H9 (cell line): ENCODE results near the gene PSMD7. TPM values are rescaled to one million over a fixed set of nuclear protein-coding genes. Genes with fewer than 3 reads are reported as not detected.

Experiments
- DNase-seq: peaks from one replicate; pipeline ENCODE4 v3.0.0-alpha.2; 2017
- H2AFZ ChIP-seq: one replicate; pipeline ENCODE4 v1.6.1; 2013; ENCODE audit warnings: mild to moderate bottlenecking, low read length, control low read depth, moderate library complexity
- H2AK5ac ChIP-seq: 2 replicates; pipeline ENCODE4 v1.6.1; 2013; ENCODE audit warnings: low read length, control low read depth, mixed read lengths; ENCODE audit not compliant: insufficient read length
- H2BK120ac ChIP-seq: one replicate; pipeline ENCODE4 v1.6.1; 2013; ENCODE audit warnings: low read depth, mild to moderate bottlenecking, low read length, control low read depth, inconsistent platforms; ENCODE audit not compliant: poor library complexity, severe bottlenecking
- H2BK12ac ChIP-seq: 2 replicates; pipeline ENCODE4 v1.6.1; 2013; ENCODE audit warnings: low read length, control low read depth, mixed read lengths, low read depth; ENCODE audit not compliant: insufficient read length
- H2BK15ac ChIP-seq: 2 replicates; pipeline ENCODE4 v1.6.1; 2013; ENCODE audit warnings: low read depth, low read length, control low read depth
- H2BK20ac ChIP-seq: one replicate; pipeline ENCODE4 v1.6.1; 2013; ENCODE audit warnings: low read depth, mild to moderate bottlenecking, low read length, control low read depth, inconsistent platforms; ENCODE audit not compliant: poor library complexity, severe bottlenecking
- H2BK5ac ChIP-seq: 2 replicates; pipeline ENCODE4 v1.6.1; 2013; ENCODE audit warnings: low read length, control low read depth, mixed read lengths; ENCODE audit not compliant: insufficient read length
- H3K14ac ChIP-seq: 2 replicates; pipeline ENCODE4 v1.6.1; 2013; ENCODE audit warnings: low read length, control low read depth; ENCODE audit not compliant: insufficient read depth
- H3K18ac ChIP-seq: 2 replicates; pipeline ENCODE4 v1.6.1; 2013; ENCODE audit warnings: low read depth, mild to moderate bottlenecking, mixed read lengths, low read length, control low read depth; ENCODE audit not compliant: insufficient read length
- H3K23ac ChIP-seq: 2 replicates; pipeline ENCODE4 v1.6.1; 2013; ENCODE audit warnings: low read length, control low read depth, mixed read lengths, low read depth; ENCODE audit not compliant: insufficient read length
- H3K23me2 ChIP-seq: 2 replicates; pipeline ENCODE4 v1.6.1; 2013; ENCODE audit warnings: low read depth, mild to moderate bottlenecking, mixed read lengths, low read length, control low read depth; ENCODE audit not compliant: insufficient read length, poor library complexity, severe bottlenecking
- H3K27ac ChIP-seq: 2 replicates; pipeline ENCODE4 v1.5.1; 2013; ENCODE audit warnings: low read length, control low read depth, mixed read lengths, low read depth; ENCODE audit not compliant: insufficient read length
- H3K27me3 ChIP-seq: 2 replicates; pipeline ENCODE4 v1.6.1; 2013; ENCODE audit warnings: low read length, control low read depth, inconsistent platforms; ENCODE audit not compliant: insufficient read depth
- H3K4ac ChIP-seq: 2 replicates; pipeline ENCODE4 v1.6.1; 2013; ENCODE audit warnings: low read depth, mild to moderate bottlenecking, control low read depth, inconsistent platforms, low read length, moderate library complexity
- H3K4me1 ChIP-seq: 2 replicates; pipeline ENCODE4 v1.6.1; 2013; ENCODE audit warnings: low read length, control low read depth, inconsistent platforms; ENCODE audit not compliant: insufficient read depth
- H3K4me2 ChIP-seq: 2 replicates; pipeline ENCODE4 v1.6.1; 2013; ENCODE audit warnings: low read length, control low read depth, mixed read lengths; ENCODE audit not compliant: insufficient read length, insufficient read depth
- H3K56ac ChIP-seq: 2 replicates; pipeline ENCODE4 v1.6.1; 2013; ENCODE audit warnings: low read depth, mild to moderate bottlenecking, mixed read lengths, low read length, control low read depth; ENCODE audit not compliant: insufficient read length
- H3K79me1 ChIP-seq: 2 replicates; pipeline ENCODE4 v1.6.1; 2013; ENCODE audit warnings: low read depth, mild to moderate bottlenecking, moderate library complexity, low read length, control low read depth, inconsistent platforms; ENCODE audit not compliant: insufficient read depth, poor library complexity, severe bottlenecking
- H3K79me2 ChIP-seq: 2 replicates; pipeline ENCODE4 v1.6.1; 2013; ENCODE audit warnings: low read length, control low read depth, inconsistent platforms; ENCODE audit not compliant: insufficient read depth
- H3K9ac ChIP-seq: 2 replicates; pipeline ENCODE4 v1.6.1; 2013; ENCODE audit warnings: low read length, control low read depth, mixed read lengths; ENCODE audit not compliant: insufficient read length; ENCODE audit errors: extremely low read depth
- H3K9me3 ChIP-seq: one replicate; pipeline ENCODE4 v1.6.1; 2013; ENCODE audit warnings: low read depth, low read length, inconsistent platforms; ENCODE audit not compliant: control insufficient read depth
- H3T11ph ChIP-seq: one replicate; pipeline ENCODE4 v1.6.1; 2013; ENCODE audit warnings: mild to moderate bottlenecking, low read length, control low read depth, inconsistent platforms
- H4K20me1 ChIP-seq: one replicate; pipeline ENCODE4 v1.6.1; 2013; ENCODE audit not compliant: control insufficient read depth, insufficient read length, insufficient read depth
- H4K5ac ChIP-seq: 2 replicates; pipeline ENCODE4 v1.6.1; 2013; ENCODE audit warnings: low read depth, mild to moderate bottlenecking, mixed read lengths, low read length, control low read depth; ENCODE audit not compliant: insufficient read length
- H4K8ac ChIP-seq: replicated peaks from 2 replicates; pipeline ENCODE4 v1.6.1; 2013; ENCODE audit warnings: low read length, control low read depth, mixed read lengths, low read depth; ENCODE audit not compliant: insufficient read length
- H4K91ac ChIP-seq: 2 replicates; pipeline ENCODE4 v1.6.1; 2013; ENCODE audit warnings: low read depth, mild to moderate bottlenecking, moderate library complexity, mixed read lengths, low read length, control low read depth; ENCODE audit not compliant: insufficient read length
- H3K27ac Mint-ChIP-seq, 3 experiments: 2 replicates in 2 of 3; 3 replicates in 1 of 3; pipeline ENCODE4 v1.8.0; 2020 to 2021; ENCODE audit warnings: mixed read lengths in 3 of 3, mild to moderate bottlenecking in 1 of 3, moderate library complexity in 1 of 3
- H3K27me3 Mint-ChIP-seq: 2 replicates; pipeline ENCODE4 v1.8.0; 2021; ENCODE audit warnings: low read depth, mild to moderate bottlenecking, moderate library complexity, mixed read lengths
- H3K36me3 Mint-ChIP-seq, 3 experiments: 2 replicates in 2 of 3; 3 replicates in 1 of 3; pipeline ENCODE4 v1.8.0; 2020 to 2021; ENCODE audit warnings: low read depth in 3 of 3, mixed read lengths in 3 of 3; ENCODE audit not compliant: insufficient read depth in 1 of 3
- H3K4me1 Mint-ChIP-seq, 2 experiments: 2 replicates each; pipeline ENCODE4 v1.8.0; 2020; ENCODE audit warnings: mixed read lengths in 2 of 2
- H3K4me3 Mint-ChIP-seq, 2 experiments: 2 replicates in 1 of 2; 3 replicates in 1 of 2; pipeline ENCODE4 v1.8.0; 2020 to 2021; ENCODE audit warnings: mild to moderate bottlenecking in 2 of 2, mixed read lengths in 2 of 2, moderate library complexity in 1 of 2
- H3K9me3 Mint-ChIP-seq, 2 experiments: 2 replicates in 1 of 2; 3 replicates in 1 of 2; pipeline ENCODE4 v1.8.0; 2020; ENCODE audit warnings: mild to moderate bottlenecking in 2 of 2, mixed read lengths in 2 of 2, moderate library complexity in 1 of 2
- WGBS: extraction: QIAGEN DNeasy Blood & Tissue Kit; methylation state at CpG from one replicate; pipeline ENCODE4 v1.1.7; 2013; ENCODE audit warnings: missing lambda C conversion rate, low lambda C conversion rate, mixed read lengths; ENCODE audit not compliant: insufficient read length; ENCODE audit errors: extremely low coverage; 5-methylcytosine and 5-hydroxymethylcytosine counted together
- total RNA-seq: library from RNA; stranded (reverse); gene quantifications from 2 replicates; pipeline ENCODE4 v1.2.1, GENCODE V29; 2021
- TF ChIP-seq, protein P1 (sequence below): fragments of 200-600 bp; sonication (generic); conservative IDR thresholded peaks from 3 replicates; pipeline ENCODE4 v1.8.0; 2021; ENCODE audit warnings: antibody characterized with exemption, mild to moderate bottlenecking

PSMD7 gene
- total RNA-seq, 1 experiment from 2014 or later, result 140 TPM

DNA sequence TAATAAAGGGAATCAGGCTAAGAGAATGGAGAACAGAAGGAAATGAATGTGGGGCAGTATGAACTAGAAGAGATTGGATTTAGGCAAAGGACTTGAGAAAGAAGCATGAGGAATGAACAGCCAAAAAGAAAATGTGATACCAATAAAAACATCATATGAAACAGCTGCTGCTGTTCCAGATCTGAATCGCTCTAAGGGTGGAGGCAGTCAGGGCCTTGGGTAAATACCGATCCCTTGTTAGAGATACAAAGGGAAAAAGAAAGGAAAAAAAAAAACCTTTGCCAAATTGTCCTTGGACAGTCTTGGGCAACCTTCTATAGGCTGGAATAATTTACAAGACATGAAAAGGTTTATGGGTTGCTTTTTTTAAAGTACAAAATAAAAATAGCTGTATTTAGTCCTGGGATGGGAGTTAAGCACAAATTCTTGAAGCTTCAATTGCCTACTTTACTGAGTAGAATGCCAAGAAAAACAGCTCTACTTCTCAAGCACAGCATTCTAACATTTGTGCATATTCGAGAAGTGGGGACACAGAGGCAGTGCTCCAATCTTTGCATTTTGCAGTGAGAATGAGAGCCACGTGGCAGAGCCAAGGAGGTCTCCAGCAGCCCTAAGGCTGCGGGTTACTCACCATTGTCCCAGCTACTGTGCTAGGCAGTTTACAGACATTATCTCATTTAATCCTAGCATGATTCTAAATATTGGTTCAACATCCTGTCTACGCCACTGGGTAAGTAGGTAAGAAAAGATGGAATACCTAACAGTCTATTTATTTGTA lies 43.3 kb upstream of the PSMD7 start:
- no peak overlapping the region for H3K27ac Mint-ChIP-seq

More for the DNA sequence above, 43.3 kb upstream of the PSMD7 start:
- Histone ChIP-seq H3K23me2 (no peaks in the 10 kb centered on the region), H3K4me1 (peaks cover 3% of the 10 kb centered on the region), H2AFZ (no peak overlapping the region), H3K9me3 (no peaks in the 10 kb centered on the region), H3T11ph (no peak overlapping the region), H3K18ac (no peak overlapping the region), H2BK20ac (no peak overlapping the region), H2BK12ac (no peak overlapping the region), H4K5ac (no peak overlapping the region), H2BK120ac (no peak overlapping the region), H4K8ac (no peak overlapping the region), H2BK15ac (no peak overlapping the region), H3K27me3 (no peaks in the 10 kb centered on the region), H3K9ac (no peak overlapping the region), H4K91ac (no peak overlapping the region), H3K4ac (no peak overlapping the region), H3K79me2 (no peaks in the 10 kb centered on the region), H3K79me1 (no peaks in the 10 kb centered on the region), H3K56ac (no peak overlapping the region), H3K23ac (no peak overlapping the region), H3K14ac (no peak overlapping the region), H2AK5ac (no peak overlapping the region), H2BK5ac (no peak overlapping the region), H4K20me1 (no peaks in the 10 kb centered on the region), H3K27ac (no peak overlapping the region), H3K4me2 (no peak overlapping the region)
- Mint-ChIP-seq H3K36me3 (no peaks in the 10 kb centered on the region; a peak in 1 of 7 replicates), H3K9me3 (no peaks in the 10 kb centered on the region), H3K4me1 (peaks cover 6 to 26% of the 10 kb centered on the region in 2 experiments), H3K27me3 (no peaks in the 10 kb centered on the region), H3K4me3 (no peak overlapping the region)
- WGBS, result no CpG with 5 or more reads among the region's 6 CpGs
- DNase-seq, result no peak
- TF ChIP-seq, protein P1, sequence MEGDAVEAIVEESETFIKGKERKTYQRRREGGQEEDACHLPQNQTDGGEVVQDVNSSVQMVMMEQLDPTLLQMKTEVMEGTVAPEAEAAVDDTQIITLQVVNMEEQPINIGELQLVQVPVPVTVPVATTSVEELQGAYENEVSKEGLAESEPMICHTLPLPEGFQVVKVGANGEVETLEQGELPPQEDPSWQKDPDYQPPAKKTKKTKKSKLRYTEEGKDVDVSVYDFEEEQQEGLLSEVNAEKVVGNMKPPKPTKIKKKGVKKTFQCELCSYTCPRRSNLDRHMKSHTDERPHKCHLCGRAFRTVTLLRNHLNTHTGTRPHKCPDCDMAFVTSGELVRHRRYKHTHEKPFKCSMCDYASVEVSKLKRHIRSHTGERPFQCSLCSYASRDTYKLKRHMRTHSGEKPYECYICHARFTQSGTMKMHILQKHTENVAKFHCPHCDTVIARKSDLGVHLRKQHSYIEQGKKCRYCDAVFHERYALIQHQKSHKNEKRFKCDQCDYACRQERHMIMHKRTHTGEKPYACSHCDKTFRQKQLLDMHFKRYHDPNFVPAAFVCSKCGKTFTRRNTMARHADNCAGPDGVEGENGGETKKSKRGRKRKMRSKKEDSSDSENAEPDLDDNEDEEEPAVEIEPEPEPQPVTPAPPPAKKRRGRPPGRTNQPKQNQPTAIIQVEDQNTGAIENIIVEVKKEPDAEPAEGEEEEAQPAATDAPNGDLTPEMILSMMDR, result no peak
